Occipital lobe (tissue), 2 donors: ENCODE data around the gene ADARB2. TPM values are rescaled to one million over a fixed set of nuclear protein-coding genes. Genes with fewer than 3 reads are reported as not detected.

Source experiments
- DNase-seq: peaks from one replicate; lab custom pipeline; 2025; lab: John Stamatoyannopoulos, UW
- total RNA-seq: library from RNA; depleted of rRNA; stranded (reverse); fragments of >200 nt; gene quantifications from one replicate; pipeline ENCODE4 v1.2.3, GENCODE V29; 2014

The ADARB2 gene
- total RNA-seq, 1 donor from 2014 or later, result 4.8 TPM

- no peak for DNase-seq
Observed at GRCh38 chr10:1736144-1736971, 967 bp downstream of the ADARB2 start.

GRCh38 chr10:1735562-1735961, 1.8 kb downstream of the ADARB2 start:
- no peak for DNase-seq

GRCh38 chr10:1734288-1734687, 3.0 kb downstream of the ADARB2 start:
- no peak for DNase-seq

- no peak for DNase-seq
Observed at GRCh38 chr10:1733720-1734119, 3.6 kb downstream of the ADARB2 start.

DNA sequence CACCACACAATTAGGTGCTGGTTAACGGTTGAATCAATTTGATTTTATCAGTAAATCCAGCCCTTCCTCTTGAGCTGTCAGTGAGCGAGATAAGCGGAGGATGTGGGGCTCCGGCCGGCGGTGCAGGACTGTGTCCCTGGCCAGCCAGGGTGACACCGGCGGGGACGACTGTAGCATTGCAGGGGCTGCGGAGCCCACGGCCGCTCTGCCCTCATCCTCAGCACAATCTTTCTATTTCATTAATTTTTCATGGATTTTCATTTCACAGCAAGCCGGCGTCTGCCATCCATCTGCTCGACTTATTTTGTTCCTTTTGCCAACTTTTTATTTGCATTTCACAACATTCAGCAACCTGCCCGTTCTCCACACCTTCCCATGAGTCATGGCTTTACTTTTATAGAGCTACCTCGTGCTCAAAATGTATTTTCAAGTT, 4.7 kb downstream of the ADARB2 start:
- DNase-seq, result no peak

DNA sequence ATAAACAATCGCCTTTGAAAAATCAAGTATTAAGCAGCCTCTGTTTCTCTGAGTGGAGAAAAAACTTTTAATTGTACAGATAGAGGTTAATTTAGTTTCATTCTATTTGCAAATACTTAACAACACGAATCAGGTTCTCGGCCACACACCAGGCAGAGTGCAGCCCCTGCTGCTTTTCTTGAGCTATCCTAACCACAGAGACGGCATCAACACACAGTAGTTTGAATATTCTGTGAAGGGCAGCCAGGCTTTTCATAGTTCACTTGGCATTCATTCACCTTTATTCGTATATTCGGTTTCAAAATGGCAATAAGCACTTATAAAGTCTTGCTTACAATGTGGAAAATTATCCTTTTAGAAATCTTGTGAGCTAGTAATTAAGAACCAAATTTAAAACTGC, 5.7 kb downstream of the ADARB2 start:
- DNase-seq, result no peak

DNA sequence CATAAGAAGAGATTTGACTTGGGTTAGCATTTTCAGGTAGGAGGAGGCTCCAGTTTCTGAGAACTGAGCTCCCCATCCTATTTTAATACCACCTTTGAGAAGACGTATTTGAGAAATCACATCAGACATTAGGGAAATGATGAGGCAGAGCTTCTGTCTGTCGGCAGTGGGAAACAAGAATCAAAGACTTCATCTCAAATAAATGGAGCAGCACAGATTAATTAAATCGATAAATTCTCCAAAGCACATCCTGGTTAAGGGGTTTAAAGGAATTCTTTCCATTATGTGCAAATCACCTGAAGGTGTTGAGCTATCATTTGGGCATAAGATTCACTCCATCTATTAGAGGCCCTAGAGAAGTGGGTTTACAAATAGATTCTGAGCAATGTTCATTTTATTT, 7.6 kb downstream of the ADARB2 start:
- no peak for DNase-seq

GRCh38 chr10:1726861-1727260, 10.5 kb downstream of the ADARB2 start:
- DNase-seq, result no peak

GRCh38 chr10:1724921-1725488, 12.3 kb downstream of the ADARB2 start:
- no peak for DNase-seq

- DNase-seq, result no peak
Observed at GRCh38 chr10:1716839-1717238, 20.5 kb downstream of the ADARB2 start.

DNA sequence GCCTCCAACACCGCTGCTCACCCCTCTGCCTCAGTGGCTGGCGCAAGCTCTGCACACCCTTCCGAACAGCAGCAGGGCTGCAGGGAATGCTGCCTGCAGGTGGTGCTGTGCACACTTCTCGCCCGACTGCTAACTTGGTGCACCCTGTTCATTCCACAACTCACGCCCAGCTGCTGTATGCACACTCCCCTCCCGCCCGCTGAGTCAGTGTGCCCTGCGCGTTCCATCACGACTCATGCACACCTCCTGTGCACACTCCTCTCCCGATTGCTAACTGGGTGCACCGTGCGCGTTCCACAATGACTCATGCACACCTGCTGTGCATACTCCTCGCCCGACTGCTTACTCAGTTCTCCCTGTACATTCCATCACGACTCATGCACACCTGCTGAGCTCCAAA, 21.5 kb downstream of the ADARB2 start:
- DNase-seq, result no peak

DNA sequence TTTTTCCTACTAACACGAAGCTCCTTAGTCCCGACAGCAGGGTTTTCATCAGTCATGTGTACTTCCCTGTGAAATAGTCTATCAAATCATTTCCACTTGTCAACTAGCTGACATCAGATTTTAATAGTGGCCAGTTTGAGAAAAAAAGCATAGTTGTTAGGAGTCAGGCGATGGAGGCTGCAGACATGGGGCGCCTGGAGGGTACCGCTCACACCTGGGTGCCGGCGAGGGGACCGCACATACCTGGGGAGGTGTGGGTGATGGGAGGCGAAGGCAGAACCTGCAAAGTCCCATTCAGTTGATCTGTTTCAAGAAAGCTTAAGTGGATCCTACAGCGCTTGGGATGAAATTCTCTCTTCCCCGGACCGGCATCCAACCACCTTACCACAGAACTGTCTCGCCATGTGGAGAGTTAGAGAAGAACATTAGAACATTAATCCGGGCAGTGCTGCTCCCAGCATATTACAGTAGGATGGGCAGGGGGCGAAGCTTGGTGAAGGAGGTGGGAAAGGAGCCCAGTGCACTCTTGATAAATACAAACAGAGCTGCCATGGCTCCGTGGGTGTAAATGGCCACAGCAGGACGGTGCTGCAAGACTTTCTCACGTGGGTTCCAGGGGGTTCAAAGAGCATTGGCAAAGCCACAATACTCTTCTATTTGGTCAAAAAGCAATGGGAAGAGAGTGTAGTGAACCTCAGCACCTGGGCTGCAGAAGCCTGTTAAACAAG, 24.2 kb downstream of the ADARB2 start:
- DNase-seq, result no peak

GRCh38 chr10:1712314-1712713, 25.0 kb downstream of the ADARB2 start:
- no peak for DNase-seq

DNA sequence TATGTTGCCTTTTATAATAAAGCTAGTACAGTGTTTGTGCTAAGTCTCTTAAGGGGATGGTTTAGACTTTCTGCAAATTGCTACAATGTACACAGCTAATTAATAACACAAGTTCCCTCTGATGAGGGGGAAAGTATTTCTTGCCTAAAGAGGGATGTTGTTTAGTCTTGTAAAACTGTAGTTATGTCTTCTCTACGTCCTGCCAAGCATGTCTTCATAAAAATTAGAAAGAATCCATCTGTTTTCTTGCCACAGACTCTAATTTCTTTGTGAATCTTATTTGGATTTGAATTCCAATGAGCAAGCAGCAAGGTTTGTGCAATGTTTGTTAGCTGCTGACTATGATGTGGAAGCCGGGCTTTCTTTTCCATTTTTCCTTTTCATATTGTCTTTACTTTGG, 28.2 kb downstream of the ADARB2 start:
- DNase-seq, result no peak

DNA sequence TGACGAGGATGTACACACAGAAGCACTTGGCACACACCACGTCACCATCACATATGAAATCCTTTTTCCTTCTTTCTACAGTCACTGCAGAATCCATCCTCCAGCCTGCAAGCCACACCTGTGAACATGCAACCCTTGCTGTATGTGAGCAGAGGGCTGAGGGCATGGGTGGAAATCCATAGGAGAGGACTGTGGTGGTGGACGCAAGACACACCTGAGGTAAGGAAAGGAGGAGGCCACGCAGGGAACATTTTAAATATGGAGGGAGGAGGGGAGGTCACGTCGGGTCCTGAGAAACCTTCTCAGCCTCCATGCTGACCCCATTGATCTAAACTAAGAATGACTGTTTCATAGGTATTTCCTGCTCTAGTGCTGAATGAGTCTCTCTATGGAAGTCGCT, 28.6 kb downstream of the ADARB2 start:
- DNase-seq, result no peak

GRCh38 chr10:1706711-1707110, 30.6 kb downstream of the ADARB2 start:
- DNase-seq, result no peak

DNA sequence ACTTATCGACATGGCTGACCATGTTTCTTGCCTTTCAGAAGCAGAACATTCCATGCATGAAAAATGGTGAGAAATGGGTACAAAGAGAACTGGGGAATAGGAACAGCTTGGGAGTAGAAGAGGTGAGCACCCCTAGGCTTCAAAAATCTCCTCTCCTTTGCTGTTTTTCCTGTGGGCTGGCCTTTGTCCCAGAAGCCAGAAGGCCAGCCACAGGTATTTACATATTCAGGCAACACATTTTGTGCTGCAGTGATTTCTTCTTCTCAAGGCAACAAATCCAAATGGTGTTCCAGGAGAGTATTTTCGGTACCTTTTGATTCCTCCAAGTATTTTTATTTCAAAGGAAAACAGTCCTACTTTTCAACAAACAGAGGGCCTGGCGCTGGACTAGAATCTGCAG, 31.1 kb downstream of the ADARB2 start:
- no peak for DNase-seq

- DNase-seq, result no peak
Observed at GRCh38 chr10:1698185-1698584, 39.1 kb downstream of the ADARB2 start.

DNA sequence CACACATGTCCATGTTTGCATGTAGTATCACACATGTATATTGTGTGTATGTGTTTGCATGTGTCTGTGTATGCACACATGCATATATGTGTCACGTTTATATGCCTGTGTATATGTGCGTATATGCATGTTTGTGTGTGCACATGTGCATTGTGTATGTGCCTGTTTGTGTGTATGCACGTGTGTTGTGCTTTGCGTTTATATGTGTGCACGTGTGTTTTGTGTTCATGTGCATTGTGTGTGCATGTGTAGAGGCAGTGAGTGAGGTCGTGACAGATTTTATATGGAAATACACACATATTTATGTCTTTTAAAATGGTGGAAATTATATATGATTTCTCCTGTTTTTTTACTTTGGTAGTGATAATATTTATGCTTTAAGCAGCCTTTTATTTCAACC, 41.2 kb downstream of the ADARB2 start:
- no peak for DNase-seq

DNA sequence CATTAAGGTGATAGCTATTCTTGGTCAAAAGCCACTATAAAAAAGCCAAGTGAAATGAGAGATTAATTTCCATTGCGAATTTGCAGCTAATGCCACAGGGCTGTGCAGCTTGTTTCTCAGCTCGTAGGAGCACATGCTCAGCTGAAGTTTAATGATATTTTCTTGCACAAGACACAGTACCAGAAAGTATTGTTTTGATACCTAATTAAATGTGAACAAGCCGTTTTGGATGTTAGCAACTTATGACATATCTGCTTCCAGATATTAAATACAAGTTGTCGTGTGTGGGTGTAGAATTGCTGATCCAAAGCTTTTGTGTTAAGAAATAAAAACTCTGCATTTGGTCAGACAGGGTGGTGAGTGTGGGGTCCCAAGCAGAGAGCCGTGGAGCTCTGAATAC, 47.2 kb downstream of the ADARB2 start:
- no peak for DNase-seq

- no peak for DNase-seq
Observed at GRCh38 chr10:1688531-1688930, 48.8 kb downstream of the ADARB2 start.

GRCh38 chr10:1687623-1688150, 49.6 kb downstream of the ADARB2 start:
- no peak for DNase-seq
